ENCODE measurements around the gene FAM151A.

The FAM151A gene

GRCh38 chr1:54580856-54581550, 42.3 kb downstream of the FAM151A start:
- H3K9ac ChIP-seq (ENCODE audit: low read depth in 1 of 2, low read length in 2 of 2), result no peak overlapping the region
- no peaks in the 10 kb centered on the region for H3K9me3 ChIP-seq (ENCODE audit: control insufficient read depth in 1 of 2, low read length in 2 of 2)
- peak overlapping the region; percentile 46 for H3K27ac ChIP-seq (ENCODE audit: low read depth, low read length)
- no peak overlapping the region for H3K4me3 ChIP-seq (ENCODE audit: low read depth in 1 of 2, low read length in 2 of 2)
- peaks cover 18 to 26% of the 10 kb centered on the region in 2 donors for H3K4me1 ChIP-seq (ENCODE audit: control insufficient read depth in 1 of 2, insufficient read depth in 2 of 2, low read length in 2 of 2)
- H3K36me3 ChIP-seq (ENCODE audit: control insufficient read depth in 1 of 2, insufficient read depth in 2 of 2, low read length in 2 of 2), result peaks cover 4 to 32% of the 10 kb centered on the region in 2 donors
- H3K27me3 ChIP-seq (ENCODE audit: control insufficient read depth in 1 of 2, insufficient read depth in 2 of 2, low read length in 2 of 2), result no peaks in the 10 kb centered on the region

DNA sequence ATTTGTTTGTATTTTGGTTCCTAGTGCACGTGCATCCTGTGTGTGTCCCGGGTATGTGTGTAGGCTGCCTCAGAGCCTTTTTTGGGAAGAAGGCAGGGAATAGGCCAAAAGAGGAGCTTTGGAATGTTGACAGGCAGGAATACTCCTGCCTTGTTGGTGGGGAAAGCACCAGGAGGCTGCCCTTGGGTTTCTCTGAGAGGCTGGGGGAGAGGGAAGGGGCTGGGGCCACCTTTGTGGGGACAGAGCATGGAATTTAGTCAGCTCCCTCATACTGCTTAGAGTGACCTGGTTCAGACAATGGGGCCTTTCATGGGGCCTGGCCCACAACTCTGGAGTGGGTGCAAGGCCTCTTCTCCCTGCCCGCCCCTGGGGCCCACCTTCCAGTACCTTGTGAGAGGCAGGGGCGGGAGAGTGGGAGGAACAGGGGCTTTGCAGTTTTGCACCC, 44.0 kb downstream of the FAM151A start:
- Histone ChIP-seq H3K27ac (ENCODE audit: low read depth, low read length) (no peak overlapping the region), H3K36me3 (ENCODE audit: control insufficient read depth in 1 of 2, insufficient read depth in 2 of 2, low read length in 2 of 2) (peaks cover 0 to 24% of the 10 kb centered on the region in 2 donors)

GRCh38 chr1:54577612-54578011, 45.7 kb downstream of the FAM151A start:
- no peaks in the 10 kb centered on the region for H3K9me3 ChIP-seq (ENCODE audit: control insufficient read depth in 1 of 2, low read length in 2 of 2)
- H3K4me1 ChIP-seq (ENCODE audit: control insufficient read depth in 1 of 2, insufficient read depth in 2 of 2, low read length in 2 of 2), result peaks cover 18 to 26% of the 10 kb centered on the region in 2 donors
- no peak overlapping the region for H3K27ac ChIP-seq (ENCODE audit: low read depth, low read length)
- peaks cover 0 to 23% of the 10 kb centered on the region in 2 donors for H3K36me3 ChIP-seq (ENCODE audit: control insufficient read depth in 1 of 2, insufficient read depth in 2 of 2, low read length in 2 of 2)
- H3K9ac ChIP-seq (ENCODE audit: low read depth in 1 of 2, low read length in 2 of 2), result no peak overlapping the region
- no peak overlapping the region for H3K4me3 ChIP-seq (ENCODE audit: low read depth in 1 of 2, low read length in 2 of 2)
- no peaks in the 10 kb centered on the region for H3K27me3 ChIP-seq (ENCODE audit: control insufficient read depth in 1 of 2, insufficient read depth in 2 of 2, low read length in 2 of 2)

More for the DNA sequence above, 44.0 kb downstream of the FAM151A start:
- Histone ChIP-seq H3K4me1 (ENCODE audit: control insufficient read depth in 1 of 2, insufficient read depth in 2 of 2, low read length in 2 of 2) (peaks cover 18 to 26% of the 10 kb centered on the region in 2 donors), H3K27me3 (ENCODE audit: control insufficient read depth in 1 of 2, insufficient read depth in 2 of 2, low read length in 2 of 2) (no peaks in the 10 kb centered on the region), H3K4me3 (ENCODE audit: low read depth in 1 of 2, low read length in 2 of 2) (no peak overlapping the region), H3K9ac (ENCODE audit: low read depth in 1 of 2, low read length in 2 of 2) (no peak overlapping the region), H3K9me3 (ENCODE audit: control insufficient read depth in 1 of 2, low read length in 2 of 2) (no peaks in the 10 kb centered on the region)

DNA sequence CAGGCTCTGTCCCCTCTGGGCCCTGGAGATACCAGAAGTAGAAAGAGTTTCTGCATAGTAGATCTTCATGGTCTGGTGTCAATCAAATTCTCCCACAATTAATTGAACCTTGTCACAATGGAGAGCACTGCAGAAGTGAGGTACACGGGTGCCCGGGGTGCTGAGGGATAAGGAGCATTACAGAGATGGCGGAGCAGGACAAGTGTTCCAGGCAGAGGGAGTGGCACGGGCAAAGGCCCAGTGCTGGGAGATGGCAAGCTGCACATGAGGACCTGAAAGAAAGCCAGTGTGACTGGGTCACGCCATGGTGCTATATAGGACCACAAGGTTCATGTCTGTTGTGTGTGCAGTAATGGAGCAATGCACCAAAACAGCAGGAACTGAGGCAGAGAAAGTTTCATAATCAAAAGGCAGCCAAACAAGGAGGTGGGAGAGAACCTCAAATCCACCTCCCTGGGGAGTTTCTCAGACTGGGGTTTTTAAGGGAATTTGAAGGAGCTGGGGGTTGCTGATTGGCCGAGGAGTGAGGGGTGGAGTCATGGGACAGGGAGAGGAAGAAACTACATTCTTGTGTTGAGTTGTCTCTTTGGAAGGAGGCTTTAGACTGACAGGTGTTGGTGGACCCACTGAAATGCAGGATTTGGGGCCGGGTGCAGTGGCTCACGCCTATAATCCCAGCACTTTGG, 47.6 kb downstream of the FAM151A start:
- Histone ChIP-seq H3K27ac (ENCODE audit: low read depth, low read length) (no peak overlapping the region), H3K9ac (ENCODE audit: low read depth in 1 of 2, low read length in 2 of 2) (no peak overlapping the region), H3K4me3 (ENCODE audit: low read depth in 1 of 2, low read length in 2 of 2) (no peak overlapping the region), H3K36me3 (ENCODE audit: control insufficient read depth in 1 of 2, insufficient read depth in 2 of 2, low read length in 2 of 2) (peaks cover 0 to 28% of the 10 kb centered on the region in 2 donors), H3K9me3 (ENCODE audit: control insufficient read depth in 1 of 2, low read length in 2 of 2) (no peaks in the 10 kb centered on the region), H3K4me1 (ENCODE audit: control insufficient read depth in 1 of 2, insufficient read depth in 2 of 2, low read length in 2 of 2) (peaks cover 10 to 16% of the 10 kb centered on the region in 2 donors), H3K27me3 (ENCODE audit: control insufficient read depth in 1 of 2, insufficient read depth in 2 of 2, low read length in 2 of 2) (no peaks in the 10 kb centered on the region)

- Histone ChIP-seq H3K4me1 (ENCODE audit: control insufficient read depth in 1 of 2, insufficient read depth in 2 of 2, low read length in 2 of 2) (peaks cover 5 to 13% of the 10 kb centered on the region in 2 donors), H3K9me3 (ENCODE audit: control insufficient read depth in 1 of 2, low read length in 2 of 2) (no peaks in the 10 kb centered on the region), H3K4me3 (ENCODE audit: low read depth in 1 of 2, low read length in 2 of 2) (no peak overlapping the region), H3K36me3 (ENCODE audit: control insufficient read depth in 1 of 2, insufficient read depth in 2 of 2, low read length in 2 of 2) (peaks cover 0 to 24% of the 10 kb centered on the region in 2 donors), H3K9ac (ENCODE audit: low read depth in 1 of 2, low read length in 2 of 2) (no peak overlapping the region), H3K27me3 (ENCODE audit: control insufficient read depth in 1 of 2, insufficient read depth in 2 of 2, low read length in 2 of 2) (no peaks in the 10 kb centered on the region), H3K27ac (ENCODE audit: low read depth, low read length) (no peak overlapping the region)
These were observed 48.2 kb downstream of the FAM151A start for GRCh38 chr1:54575161-54575560.

DNA sequence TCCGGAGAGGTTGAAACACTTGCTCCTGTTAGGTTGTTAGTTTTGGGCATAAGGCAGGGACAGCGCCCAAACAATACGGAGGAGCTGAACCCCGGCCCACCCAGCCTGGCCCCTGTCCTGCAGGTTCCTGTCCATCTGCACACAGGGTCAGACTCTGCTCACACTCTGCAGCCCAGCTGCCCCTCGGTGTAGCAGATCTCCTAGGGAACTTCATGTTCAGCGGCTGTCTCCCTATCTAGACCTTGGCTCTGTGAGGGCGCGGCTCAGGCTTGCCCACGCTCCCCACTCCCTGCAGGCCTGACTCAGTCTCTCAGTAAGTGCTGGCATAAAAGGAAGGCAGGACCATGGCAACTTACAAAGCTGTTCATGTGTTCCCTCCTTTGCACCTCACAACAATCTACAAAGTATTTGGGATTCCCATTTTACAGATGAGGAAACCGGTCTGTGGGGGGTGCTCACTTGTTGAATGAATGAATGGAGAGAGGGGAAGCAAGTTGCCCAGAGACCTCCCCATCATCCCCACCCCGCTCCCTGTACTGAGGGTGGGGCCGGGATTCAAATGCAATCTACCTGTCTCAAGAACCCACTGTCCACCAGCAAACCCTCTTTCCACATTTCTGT, 49.1 kb downstream of the FAM151A start:
- Histone ChIP-seq H3K4me1 (ENCODE audit: control insufficient read depth in 1 of 2, insufficient read depth in 2 of 2, low read length in 2 of 2) (peaks cover 5 to 15% of the 10 kb centered on the region in 2 donors), H3K36me3 (ENCODE audit: control insufficient read depth in 1 of 2, insufficient read depth in 2 of 2, low read length in 2 of 2) (peaks cover 0 to 33% of the 10 kb centered on the region in 2 donors), H3K9me3 (ENCODE audit: control insufficient read depth in 1 of 2, low read length in 2 of 2) (no peaks in the 10 kb centered on the region), H3K9ac (ENCODE audit: low read depth in 1 of 2, low read length in 2 of 2) (no peak overlapping the region), H3K27ac (ENCODE audit: low read depth, low read length) (no peak overlapping the region), H3K27me3 (ENCODE audit: control insufficient read depth in 1 of 2, insufficient read depth in 2 of 2, low read length in 2 of 2) (no peaks in the 10 kb centered on the region), H3K4me3 (ENCODE audit: low read depth in 1 of 2, low read length in 2 of 2) (no peak overlapping the region)

GRCh38 chr1:54572542-54572850, 50.8 kb downstream of the FAM151A start:
- Histone ChIP-seq H3K27ac (ENCODE audit: low read depth, low read length) (no peak overlapping the region), H3K4me3 (ENCODE audit: low read depth in 1 of 2, low read length in 2 of 2) (no peak overlapping the region), H3K27me3 (ENCODE audit: control insufficient read depth in 1 of 2, insufficient read depth in 2 of 2, low read length in 2 of 2) (no peaks in the 10 kb centered on the region), H3K9ac (ENCODE audit: low read depth in 1 of 2, low read length in 2 of 2) (no peak overlapping the region), H3K36me3 (ENCODE audit: control insufficient read depth in 1 of 2, insufficient read depth in 2 of 2, low read length in 2 of 2) (peaks cover 0 to 33% of the 10 kb centered on the region in 2 donors), H3K4me1 (ENCODE audit: control insufficient read depth in 1 of 2, insufficient read depth in 2 of 2, low read length in 2 of 2) (peaks cover 7 to 11% of the 10 kb centered on the region in 2 donors), H3K9me3 (ENCODE audit: control insufficient read depth in 1 of 2, low read length in 2 of 2) (no peaks in the 10 kb centered on the region)

DNA sequence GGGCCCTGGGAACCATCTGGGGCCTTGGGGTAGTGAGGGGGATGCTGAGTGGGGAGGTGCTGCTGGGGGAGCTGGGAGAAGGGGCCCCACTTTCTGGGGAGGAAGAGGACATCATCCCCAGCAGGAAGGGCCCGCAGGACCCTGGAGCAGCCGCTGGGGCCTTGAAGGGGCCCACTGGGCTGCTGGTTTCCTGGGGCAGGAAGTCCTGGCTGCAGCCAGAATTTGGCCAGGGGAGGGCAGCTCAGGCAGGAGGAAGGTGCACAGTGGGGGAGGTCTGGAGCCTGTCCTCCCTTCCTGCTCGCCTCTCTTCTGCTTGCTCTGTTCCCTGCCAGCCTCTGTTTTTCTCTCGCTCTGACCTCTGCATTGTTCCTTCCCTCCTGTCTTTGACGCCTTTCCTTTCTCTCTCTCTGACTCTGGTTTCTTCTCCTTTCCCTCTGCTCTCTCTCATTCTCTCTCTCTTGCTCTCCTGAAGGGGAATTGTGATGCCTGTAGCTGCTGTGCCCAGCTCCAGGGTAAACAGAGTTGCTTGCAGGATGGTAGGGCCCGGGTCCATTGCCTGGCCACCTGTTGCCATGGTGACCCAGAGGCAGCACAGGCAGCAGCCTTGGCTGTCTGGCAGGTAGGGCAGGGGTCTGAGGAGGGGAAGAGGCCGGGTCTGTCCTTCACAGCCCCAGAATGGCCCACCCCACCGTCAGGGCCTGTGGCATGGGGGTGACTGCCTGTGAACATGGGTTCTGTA, 51.4 kb downstream of the FAM151A start:
- Histone ChIP-seq H3K4me3 (ENCODE audit: low read depth in 1 of 2, low read length in 2 of 2) (no peak overlapping the region), H3K4me1 (ENCODE audit: control insufficient read depth in 1 of 2, insufficient read depth in 2 of 2, low read length in 2 of 2) (peaks cover 10 to 13% of the 10 kb centered on the region in 2 donors), H3K27me3 (ENCODE audit: control insufficient read depth in 1 of 2, insufficient read depth in 2 of 2, low read length in 2 of 2) (no peaks in the 10 kb centered on the region), H3K27ac (ENCODE audit: low read depth, low read length) (no peak overlapping the region), H3K9me3 (ENCODE audit: control insufficient read depth in 1 of 2, low read length in 2 of 2) (no peaks in the 10 kb centered on the region), H3K9ac (ENCODE audit: low read depth in 1 of 2, low read length in 2 of 2) (no peak overlapping the region), H3K36me3 (ENCODE audit: control insufficient read depth in 1 of 2, insufficient read depth in 2 of 2, low read length in 2 of 2) (peaks cover 0 to 35% of the 10 kb centered on the region in 2 donors)

DNA sequence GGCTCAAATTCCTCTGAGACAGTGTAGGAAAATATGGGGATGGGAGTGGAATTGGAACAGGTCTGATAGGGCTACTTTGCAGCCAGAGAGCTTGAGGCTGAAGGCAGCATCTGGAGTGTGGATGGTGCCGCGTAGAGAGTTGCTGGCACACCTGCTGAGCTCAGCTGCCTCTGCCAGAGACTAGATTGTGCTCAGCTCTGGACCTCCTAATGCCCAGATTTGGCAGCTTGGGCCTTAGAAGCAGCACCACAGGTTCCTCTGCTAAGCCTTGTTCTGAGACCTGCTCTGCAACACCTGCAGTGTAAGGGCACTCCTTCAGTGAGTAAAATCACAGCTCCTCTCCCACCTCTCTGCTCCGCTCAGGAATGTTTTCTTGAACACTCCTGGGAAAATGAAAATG, 52.0 kb downstream of the FAM151A start:
- Histone ChIP-seq H3K27me3 (ENCODE audit: control insufficient read depth in 1 of 2, insufficient read depth in 2 of 2, low read length in 2 of 2) (no peaks in the 10 kb centered on the region), H3K4me1 (ENCODE audit: control insufficient read depth in 1 of 2, insufficient read depth in 2 of 2, low read length in 2 of 2) (peaks cover 14 to 18% of the 10 kb centered on the region in 2 donors), H3K27ac (ENCODE audit: low read depth, low read length) (no peak overlapping the region), H3K4me3 (ENCODE audit: low read depth in 1 of 2, low read length in 2 of 2) (no peak overlapping the region), H3K36me3 (ENCODE audit: control insufficient read depth in 1 of 2, insufficient read depth in 2 of 2, low read length in 2 of 2) (peaks cover 0 to 35% of the 10 kb centered on the region in 2 donors), H3K9ac (ENCODE audit: low read depth in 1 of 2, low read length in 2 of 2) (no peak overlapping the region), H3K9me3 (ENCODE audit: control insufficient read depth in 1 of 2, low read length in 2 of 2) (no peaks in the 10 kb centered on the region)

All from duodenal mucosa (tissue), 2 donors.